GM12864 (cell line): ENCODE data around the gene VANGL2.

ENCODE experiments used
- DNase-seq: peaks from one replicate; pipeline ENCODE4 v3.0.0-alpha.2; 2011; ENCODE audit warnings: low read depth
- H3K4me3 ChIP-seq: 2 replicates; pipeline ENCODE4 v1.5.1; 2011; ENCODE audit warnings: mild to moderate bottlenecking, low read depth, low read length, control low read depth
- CTCF ChIP-seq: IDR thresholded peaks from 2 replicates; pipeline ENCODE4 v1.5.1; 2011; ENCODE audit warnings: low read depth, mild to moderate bottlenecking, moderate library complexity, low read length, control low read depth, inconsistent platforms; ENCODE audit errors: missing control alignments

The VANGL2 gene

DNA sequence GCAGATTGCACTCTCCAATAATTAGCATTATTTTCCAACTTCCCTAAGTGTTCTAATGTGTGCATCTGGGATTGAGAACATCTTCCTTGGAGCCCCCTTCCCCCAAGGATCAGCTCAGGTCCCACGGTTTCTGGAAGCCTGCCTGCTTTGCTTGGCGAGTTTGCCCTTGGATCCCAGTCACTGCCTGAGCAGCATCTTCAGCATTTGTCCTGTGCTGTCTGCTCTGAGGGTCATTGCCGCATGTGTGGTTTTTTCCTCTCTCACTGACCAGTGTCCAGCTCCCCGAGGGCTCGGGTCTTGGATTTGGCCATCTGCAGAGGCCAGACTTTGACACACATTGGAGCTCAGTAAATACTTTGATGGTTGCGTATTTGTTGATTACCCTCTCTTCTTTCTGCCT, 18.1 kb downstream of the VANGL2 start:
- no peak overlapping the region for H3K4me3 ChIP-seq
- DNase-seq: no peak
- TF ChIP-seq CTCF: no peak

GRCh38 chr1:160419150-160419837, 18.9 kb downstream of the VANGL2 start:
- DNase-seq: no peak
- no peak for TF ChIP-seq CTCF
- no peak overlapping the region for H3K4me3 ChIP-seq

- TF ChIP-seq CTCF: no peak
- no peak for DNase-seq
- H3K4me3 ChIP-seq: no peak overlapping the region
Observed at GRCh38 chr1:160419838-160420169, 19.4 kb downstream of the VANGL2 start.

- TF ChIP-seq CTCF: no peak
- DNase-seq: no peak
- H3K4me3 ChIP-seq: no peak overlapping the region
Observed at GRCh38 chr1:160420881-160421842, 20.8 kb downstream of the VANGL2 start.

DNA sequence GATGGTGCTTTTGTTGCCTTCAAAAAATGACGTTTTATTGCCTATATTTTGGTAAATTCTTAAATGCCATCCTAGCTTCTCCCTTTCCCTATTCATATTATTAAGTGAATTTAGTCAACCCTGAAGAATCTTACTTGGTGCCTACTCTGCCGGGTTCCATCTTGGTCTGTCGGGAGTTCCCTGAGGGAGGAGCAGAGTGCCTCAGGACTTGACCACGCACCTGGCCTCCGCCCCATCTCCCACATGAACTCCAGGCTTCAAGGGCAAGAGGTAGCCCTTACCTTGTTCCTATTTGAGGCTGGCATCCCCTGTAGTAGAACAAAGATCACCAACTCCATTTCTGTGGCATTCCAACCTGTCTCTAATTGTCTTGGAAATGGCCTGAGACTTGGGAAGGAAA, 21.5 kb downstream of the VANGL2 start:
- no peak for TF ChIP-seq CTCF
- no peak for DNase-seq

DNA sequence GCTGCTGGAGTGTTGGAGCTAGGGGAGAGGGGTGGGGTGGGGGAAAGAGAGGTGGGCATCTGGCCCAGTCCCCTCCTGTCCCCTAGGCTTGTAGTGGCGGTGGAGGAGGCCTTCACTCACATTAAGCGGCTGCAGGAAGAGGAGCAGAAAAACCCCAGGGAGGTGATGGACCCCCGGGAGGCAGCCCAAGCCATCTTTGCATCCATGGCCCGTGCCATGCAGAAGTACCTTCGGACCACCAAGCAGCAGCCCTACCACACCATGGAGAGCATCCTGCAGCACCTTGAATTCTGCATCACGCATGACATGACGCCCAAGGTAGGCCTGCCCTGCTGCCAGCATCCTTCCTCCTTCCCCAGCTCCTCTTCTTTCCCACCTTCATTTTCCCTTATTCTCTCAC, 23.6 kb downstream of the VANGL2 start:
- no peak for TF ChIP-seq CTCF
- no peak for DNase-seq
- H3K4me3 ChIP-seq: no peak overlapping the region

More for the DNA sequence above, 21.5 kb downstream of the VANGL2 start:
- H3K4me3 ChIP-seq: no peak overlapping the region

DNA sequence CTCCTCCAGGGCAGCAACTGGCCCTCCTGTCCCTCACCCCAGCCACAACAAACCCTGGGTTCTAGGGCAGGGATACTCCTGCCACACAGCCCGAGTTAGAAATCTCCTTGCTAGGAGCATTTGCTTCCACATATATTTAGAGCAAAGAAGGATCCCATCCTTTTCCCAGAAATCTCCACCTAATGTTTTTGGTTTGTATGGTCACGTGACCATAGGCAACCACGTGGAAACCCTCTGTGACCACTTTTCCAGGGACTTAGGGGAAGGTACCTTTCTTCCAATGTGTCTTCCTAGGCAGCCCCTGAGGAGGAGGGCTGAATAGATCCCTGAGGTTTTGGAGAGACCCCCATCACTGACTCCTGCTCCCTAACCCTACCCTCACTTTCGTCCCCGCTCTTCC, 25.5 kb downstream of the VANGL2 start:
- TF ChIP-seq CTCF: no peak
- no peak overlapping the region for H3K4me3 ChIP-seq
- DNase-seq: no peak
